ENCODE data around the gene BCL7A. TPM values are rescaled to one million over a fixed set of nuclear protein-coding genes. Genes with fewer than 3 reads are reported as not detected.

BCL7A gene
- polyA plus RNA-seq, 3 donors: 0.34 to 0.79 (median 0.56) TPM

DNA sequence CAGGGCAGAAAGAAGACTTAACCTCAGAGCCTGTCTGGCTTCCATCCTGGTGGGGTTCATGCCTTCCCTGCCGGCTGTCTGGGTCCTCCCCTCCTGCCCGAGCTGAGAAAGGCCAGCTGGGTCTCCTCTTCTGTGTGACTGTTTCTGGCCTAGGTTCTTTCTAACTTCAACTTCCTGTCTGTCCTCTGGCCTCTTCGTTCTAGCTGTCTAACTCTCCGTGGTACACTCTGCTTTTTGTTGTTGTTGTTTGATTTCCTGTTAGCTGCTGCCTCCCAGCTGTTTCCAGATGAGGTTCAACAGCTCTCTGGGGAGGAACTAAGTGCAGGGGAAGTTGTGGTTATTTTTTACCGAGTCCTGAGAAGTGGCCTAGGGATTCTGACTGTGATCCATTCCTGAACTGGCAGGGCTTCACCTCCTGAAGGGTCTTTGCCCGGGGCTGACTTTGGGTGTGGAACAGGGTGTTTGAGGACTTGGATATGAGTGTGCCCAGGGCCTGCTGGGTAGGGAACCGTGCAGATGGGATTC is 60.1 kb downstream of the BCL7A start:
- peak overlapping the region; percentile 97 to 98 for H3K4me3 Mint-ChIP-seq
- H3K9me3 ChIP-seq (replicated peaks in 1 of 2; ENCODE audit: control insufficient read depth in 1 of 2, insufficient read depth in 1 of 2, low read length in 2 of 2): no peaks in the 10 kb centered on the region
- peaks cover 60 to 68% of the 10 kb centered on the region in 2 donors for H3K4me1 ChIP-seq (ENCODE audit: control insufficient read depth in 1 of 2, insufficient read depth in 2 of 2, low read length in 2 of 2)
- TF ChIP-seq, protein P1, sequence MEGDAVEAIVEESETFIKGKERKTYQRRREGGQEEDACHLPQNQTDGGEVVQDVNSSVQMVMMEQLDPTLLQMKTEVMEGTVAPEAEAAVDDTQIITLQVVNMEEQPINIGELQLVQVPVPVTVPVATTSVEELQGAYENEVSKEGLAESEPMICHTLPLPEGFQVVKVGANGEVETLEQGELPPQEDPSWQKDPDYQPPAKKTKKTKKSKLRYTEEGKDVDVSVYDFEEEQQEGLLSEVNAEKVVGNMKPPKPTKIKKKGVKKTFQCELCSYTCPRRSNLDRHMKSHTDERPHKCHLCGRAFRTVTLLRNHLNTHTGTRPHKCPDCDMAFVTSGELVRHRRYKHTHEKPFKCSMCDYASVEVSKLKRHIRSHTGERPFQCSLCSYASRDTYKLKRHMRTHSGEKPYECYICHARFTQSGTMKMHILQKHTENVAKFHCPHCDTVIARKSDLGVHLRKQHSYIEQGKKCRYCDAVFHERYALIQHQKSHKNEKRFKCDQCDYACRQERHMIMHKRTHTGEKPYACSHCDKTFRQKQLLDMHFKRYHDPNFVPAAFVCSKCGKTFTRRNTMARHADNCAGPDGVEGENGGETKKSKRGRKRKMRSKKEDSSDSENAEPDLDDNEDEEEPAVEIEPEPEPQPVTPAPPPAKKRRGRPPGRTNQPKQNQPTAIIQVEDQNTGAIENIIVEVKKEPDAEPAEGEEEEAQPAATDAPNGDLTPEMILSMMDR (IDR thresholded peaks at IDR 0.05): no peak
- peaks cover 0 to 1% (median under 1%) of the 10 kb centered on the region in 3 donors for H3K27me3 Mint-ChIP-seq (ENCODE audit: low read depth in 3 of 3)
- peaks cover 85% of the 10 kb centered on the region for H3K79me2 ChIP-seq (ENCODE audit: insufficient read depth, low read length)
- H4K20me1 ChIP-seq (ENCODE audit: insufficient read depth, low read length): peaks cover 78% of the 10 kb centered on the region
- H2AFZ ChIP-seq (ENCODE audit: insufficient read depth, low read depth, low read length, poor library complexity, severe bottlenecking): no peak overlapping the region
- H3K27ac ChIP-seq (ENCODE audit: low read depth in 1 of 2, low read length in 2 of 2): peak overlapping the region; percentile 73 to 93
- WGBS (ENCODE audit: insufficient coverage): 0% methylated on average over 4 of the region's 7 CpGs
- peak overlapping the region; percentile 72 for H3K9ac ChIP-seq (ENCODE audit: insufficient read depth, low read length, poor library complexity, severe bottlenecking)
- peak overlapping the region; percentile 67 to 98 (median 86) for H3K4me3 ChIP-seq (replicated peaks in 1 of 3; ENCODE audit: low read depth in 2 of 3, low read length in 3 of 3)
- peaks cover 29 to 33% of the 10 kb centered on the region in 2 donors for H3K36me3 Mint-ChIP-seq
- peaks cover 72% of the 10 kb centered on the region for H3K4me1 Mint-ChIP-seq
- peaks cover 18 to 35% of the 10 kb centered on the region in 2 donors for H3K36me3 ChIP-seq (replicated peaks in 1 of 2; ENCODE audit: control insufficient read depth in 1 of 2, insufficient read depth in 2 of 2, low read length in 2 of 2)
- peaks cover 0 to 2% (median 0%) of the 10 kb centered on the region in 7 donors for H3K9me3 Mint-ChIP-seq
- peak; percentile 61 to 83 (median 75) for DNase-seq
- intact Hi-C loops (cut with micrococcal nuclease): loop anchor here in 1 of 2 donors (10.0 kb wide), 1 partner anchor 287 kb away; the partner anchor contains the start of gene RHOF
- no peaks in the 10 kb centered on the region for H3K27me3 ChIP-seq (ENCODE audit: control insufficient read depth in 2 of 2, insufficient read depth in 2 of 2, low read length in 2 of 2)
- H3K27ac Mint-ChIP-seq: peak overlapping the region; percentile 91 to 98 (median 96)
- H3K4me2 ChIP-seq (replicated peaks; ENCODE audit: extremely low read depth, low read length, poor library complexity, severe bottlenecking): peak overlapping the region; percentile 100

DNA sequence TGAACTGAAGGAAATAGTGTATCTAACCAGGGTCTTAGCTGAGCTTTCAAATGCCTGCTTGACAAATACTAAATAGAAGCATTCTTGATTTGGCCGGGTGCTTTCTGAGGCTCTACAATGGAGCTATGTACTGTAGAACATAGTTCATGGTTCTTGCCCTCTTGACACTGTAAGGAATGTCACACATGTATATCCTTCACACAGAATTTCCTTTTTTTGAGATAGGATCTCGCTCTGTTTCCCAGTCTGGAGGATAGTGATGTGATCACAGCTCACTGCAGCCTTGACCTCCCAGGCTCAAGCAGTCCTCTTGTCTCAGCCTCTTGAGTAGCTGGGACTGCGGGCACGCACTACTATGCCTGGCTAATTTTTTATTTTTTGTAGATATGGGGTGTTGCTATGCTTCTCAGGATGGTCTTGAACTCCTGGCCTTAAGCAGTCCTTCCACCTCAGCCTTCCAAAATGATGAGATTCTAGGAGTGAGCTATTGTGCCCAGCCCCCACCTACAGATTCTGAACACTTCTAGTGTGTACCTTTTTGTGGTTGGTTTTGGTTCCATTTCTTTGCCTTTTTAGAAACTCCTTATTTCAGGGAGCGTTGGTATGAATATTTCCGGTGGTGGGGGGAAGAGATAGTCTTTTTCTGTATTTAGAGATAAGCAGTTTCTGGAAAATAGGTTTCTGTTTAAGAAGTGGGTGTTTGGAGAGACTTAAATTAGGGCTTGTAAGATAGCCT is 61.1 kb downstream of the BCL7A start:
- 0% methylated on average over 1 of the region's 6 CpGs for WGBS (ENCODE audit: insufficient coverage)
- Histone ChIP-seq H4K20me1 (ENCODE audit: insufficient read depth, low read length) (peaks cover 88% of the 10 kb centered on the region), H3K4me2 (replicated peaks; ENCODE audit: extremely low read depth, low read length, poor library complexity, severe bottlenecking) (peak overlapping the region; percentile 100), H3K9ac (ENCODE audit: insufficient read depth, low read length, poor library complexity, severe bottlenecking) (no peak overlapping the region), H3K79me2 (ENCODE audit: insufficient read depth, low read length) (peaks cover 96% of the 10 kb centered on the region), H3K4me3 (replicated peaks in 1 of 3; ENCODE audit: low read depth in 2 of 3, low read length in 3 of 3) (peak overlapping the region in 1 of 3 experiments; percentile 98), H3K4me1 (ENCODE audit: control insufficient read depth in 1 of 2, insufficient read depth in 2 of 2, low read length in 2 of 2) (peaks cover 50 to 58% of the 10 kb centered on the region in 2 donors), H3K27ac (ENCODE audit: low read depth in 1 of 2, low read length in 2 of 2) (no peak overlapping the region), H3K27me3 (ENCODE audit: control insufficient read depth in 2 of 2, insufficient read depth in 2 of 2, low read length in 2 of 2) (no peaks in the 10 kb centered on the region), H2AFZ (ENCODE audit: insufficient read depth, low read depth, low read length, poor library complexity, severe bottlenecking) (no peak overlapping the region), H3K36me3 (replicated peaks in 1 of 2; ENCODE audit: control insufficient read depth in 1 of 2, insufficient read depth in 2 of 2, low read length in 2 of 2) (peaks cover 19 to 44% of the 10 kb centered on the region in 2 donors), H3K9me3 (replicated peaks in 1 of 2; ENCODE audit: control insufficient read depth in 1 of 2, insufficient read depth in 1 of 2, low read length in 2 of 2) (no peaks in the 10 kb centered on the region)
- DNase-seq: no peak
- TF ChIP-seq, protein P1 (IDR thresholded peaks at IDR 0.05): no peak
- Mint-ChIP-seq H3K27ac (peak overlapping the region in 4 of 7 donors; percentile 46 to 98 (median 74)), H3K36me3 (peaks cover 35 to 43% of the 10 kb centered on the region in 2 donors), H3K4me3 (peak overlapping the region; percentile 97 to 98), H3K4me1 (peaks cover 73% of the 10 kb centered on the region), H3K9me3 (peaks cover 0 to 2% (median 0%) of the 10 kb centered on the region in 7 donors), H3K27me3 (ENCODE audit: low read depth in 3 of 3) (peaks cover 0 to 1% (median 1%) of the 10 kb centered on the region in 3 donors)
- intact Hi-C loops (cut with micrococcal nuclease): loop anchor here in 1 of 2 donors (10.0 kb wide), 1 partner anchor 288 kb away; the partner anchor contains the start of gene RHOF

Measured in CD14-positive monocyte (primary cell).